A673 (cell line): ENCODE data around the gene BTG2. TPM values are rescaled to one million over a fixed set of nuclear protein-coding genes. Genes with fewer than 3 reads are reported as not detected.
A peak's percentile ranks its signal among the peaks of the same experiment; 100 is the strongest.

Source experiments
- BruUV-seq: library from RNA; stranded (reverse); fragments of 400-500 nt; replicated peaks from 2 replicates; lab custom pipeline; 2021; lab: Mats Ljungman, UMichigan
- CTCF ChIA-PET: fragments of 300-600 bp; sonication (Branson Sonifier 250); formaldehyde crosslinking; loops from one replicate; lab custom pipeline; 2022; ENCODE audit warnings: antibody characterized with exemption; lab: Charles Lee
- POLR2A ChIA-PET: fragments of 300-600 bp; sonication (Branson Sonifier 250); formaldehyde crosslinking; loops from one replicate; lab custom pipeline; 2022; ENCODE audit warnings: antibody characterized with exemption; ENCODE audit not compliant: low non-redundant PET; lab: Charles Lee
- DNase-seq: peaks from one replicate; pipeline ENCODE4 v3.0.0-alpha.2; 2015; ENCODE audit warnings: low spot score
- H3K27ac ChIP-seq: fragments of 200-600 bp; sonication (generic); 2 replicates; pipeline ENCODE4 v1.5.1; 2016; ENCODE audit warnings: mixed run types, low read depth, mild to moderate bottlenecking, mixed read lengths, antibody characterized with exemption, low read length; ENCODE audit not compliant: poor library complexity, severe bottlenecking
- H3K27me3 ChIP-seq: fragments of 200-600 bp; sonication (generic); replicated peaks from 2 replicates; pipeline ENCODE4 v1.6.1; 2017; ENCODE audit warnings: mixed run types, low read depth, mild to moderate bottlenecking, mixed read lengths, antibody characterized with exemption, low read length; ENCODE audit not compliant: insufficient read depth, poor library complexity
- H3K36me3 ChIP-seq: fragments of 200-600 bp; sonication (generic); 2 replicates; pipeline ENCODE4 v1.6.1; 2016; ENCODE audit warnings: mixed run types, mild to moderate bottlenecking, mixed read lengths, antibody characterized with exemption, low read length; ENCODE audit not compliant: insufficient read depth, poor library complexity, severe bottlenecking
- H3K4me1 ChIP-seq: fragments of 200-600 bp; sonication (generic); 2 replicates; pipeline ENCODE4 v1.6.1; 2017; ENCODE audit warnings: mixed run types, mild to moderate bottlenecking, mixed read lengths, antibody characterized with exemption, low read length; ENCODE audit not compliant: insufficient read depth, poor library complexity, severe bottlenecking
- H3K4me3 ChIP-seq: fragments of 200-600 bp; sonication (generic); 2 replicates; pipeline ENCODE4 v1.5.1; 2016; ENCODE audit warnings: low read depth, mixed run types, mild to moderate bottlenecking, mixed read lengths, low read length; ENCODE audit not compliant: poor library complexity, severe bottlenecking
- H3K9me3 ChIP-seq: fragments of 200-600 bp; sonication (generic); 2 replicates; pipeline ENCODE4 v1.6.1; 2016; ENCODE audit warnings: mixed run types, low read depth, mild to moderate bottlenecking, mixed read lengths, antibody characterized with exemption, low read length; ENCODE audit not compliant: poor library complexity, severe bottlenecking
- EZH2 ChIP-seq: fragments of 200-600 bp; sonication (generic); IDR thresholded peaks from 2 replicates; pipeline ENCODE4 v1.6.1; 2017; ENCODE audit warnings: borderline replicate concordance, low read depth, mild to moderate bottlenecking, mixed read lengths, antibody characterized with exemption, low read length; ENCODE audit not compliant: poor library complexity, severe bottlenecking
- intact Hi-C: fragments of 100-400 bp; cut with micrococcal nuclease; formaldehyde crosslinking; loops from one replicate; pipeline ENCODE4 v1.10.0; 2022; ENCODE audit not compliant: unreplicated experiment
- total RNA-seq: library from RNA; stranded (reverse); gene quantifications from 2 replicates; pipeline ENCODE4 v1.2.3, GENCODE V29; 2021
- TF ChIP-seq, protein P1 (sequence below): fragments of 300-800, 200-600 bp; sonication (generic); conservative IDR thresholded peaks from 2 replicates; pipeline ENCODE4 v1.5.1; 2017; ENCODE audit warnings: low read depth, mild to moderate bottlenecking, antibody characterized with exemption, low read length, moderate library complexity, mixed read lengths

Gene BTG2
- total RNA-seq, 1 experiment from 2014 or later, result 9.3 TPM

DNA sequence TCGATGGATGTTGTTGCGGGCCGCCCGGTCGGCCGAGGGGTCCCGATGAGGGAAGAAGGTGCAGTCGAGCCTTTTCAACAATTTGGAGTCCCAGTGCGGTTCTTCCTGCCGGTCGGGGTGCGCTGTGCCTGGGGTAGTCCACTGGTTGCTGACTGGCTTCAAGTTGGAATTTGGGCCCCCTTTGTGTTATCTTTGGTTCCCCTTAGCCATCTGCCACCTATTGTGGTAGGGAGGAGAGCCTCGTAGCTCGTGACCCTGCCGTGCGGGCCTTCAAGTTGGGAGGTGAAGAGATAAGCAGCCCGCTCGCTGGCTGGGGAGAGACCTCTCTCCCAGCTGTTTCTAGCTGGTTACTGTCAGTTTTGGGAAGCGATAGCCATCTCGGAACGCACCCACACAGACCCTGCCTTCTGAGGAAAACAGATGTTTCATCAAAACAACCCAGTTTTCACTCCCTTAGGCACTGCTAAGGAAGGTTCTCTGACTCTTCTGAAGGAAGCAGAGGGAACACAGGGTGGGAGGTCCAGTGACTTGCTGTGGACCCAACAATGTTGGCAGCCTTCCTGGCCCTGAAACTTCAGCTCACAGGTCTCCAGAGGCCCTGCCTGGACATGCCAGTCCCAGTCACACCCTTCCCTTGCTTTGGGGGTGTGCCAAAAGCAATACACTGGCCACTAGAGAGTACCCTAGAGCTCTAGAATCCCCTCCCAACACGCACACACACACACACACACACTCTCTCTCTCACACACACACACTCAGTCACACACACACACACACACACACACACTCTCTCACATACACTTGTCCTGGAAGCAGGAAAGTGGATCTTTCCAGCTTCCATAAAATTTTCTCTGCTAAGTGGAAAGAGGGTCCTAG is 1.0 kb downstream of the BTG2 start:
- Histone ChIP-seq H3K9me3 (no peaks in the 10 kb centered on the region), H3K27ac (peak overlapping the region; percentile 80), H3K4me3 (peak overlapping the region; percentile 72), H3K36me3 (no peaks in the 10 kb centered on the region), H3K27me3 (no peaks in the 10 kb centered on the region), H3K4me1 (peaks cover 18% of the 10 kb centered on the region)
- peak; percentile 54 for DNase-seq
- CTCF ChIA-PET, result interaction anchor here (1.9 kb wide), 1 partner anchor 21 kb away, joined by 5 read pairs; no protein-coding TSS in a partner anchor
- TF ChIP-seq, protein P1, sequence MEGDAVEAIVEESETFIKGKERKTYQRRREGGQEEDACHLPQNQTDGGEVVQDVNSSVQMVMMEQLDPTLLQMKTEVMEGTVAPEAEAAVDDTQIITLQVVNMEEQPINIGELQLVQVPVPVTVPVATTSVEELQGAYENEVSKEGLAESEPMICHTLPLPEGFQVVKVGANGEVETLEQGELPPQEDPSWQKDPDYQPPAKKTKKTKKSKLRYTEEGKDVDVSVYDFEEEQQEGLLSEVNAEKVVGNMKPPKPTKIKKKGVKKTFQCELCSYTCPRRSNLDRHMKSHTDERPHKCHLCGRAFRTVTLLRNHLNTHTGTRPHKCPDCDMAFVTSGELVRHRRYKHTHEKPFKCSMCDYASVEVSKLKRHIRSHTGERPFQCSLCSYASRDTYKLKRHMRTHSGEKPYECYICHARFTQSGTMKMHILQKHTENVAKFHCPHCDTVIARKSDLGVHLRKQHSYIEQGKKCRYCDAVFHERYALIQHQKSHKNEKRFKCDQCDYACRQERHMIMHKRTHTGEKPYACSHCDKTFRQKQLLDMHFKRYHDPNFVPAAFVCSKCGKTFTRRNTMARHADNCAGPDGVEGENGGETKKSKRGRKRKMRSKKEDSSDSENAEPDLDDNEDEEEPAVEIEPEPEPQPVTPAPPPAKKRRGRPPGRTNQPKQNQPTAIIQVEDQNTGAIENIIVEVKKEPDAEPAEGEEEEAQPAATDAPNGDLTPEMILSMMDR, result peak; percentile 25; the same call in 1 of the 2 replicates
- no peak for TF ChIP-seq EZH2
- POLR2A ChIA-PET, result no interaction called here
- BruUV-seq, result TSS peak; percentile 31
- intact Hi-C loops, result no loop called here

DNA sequence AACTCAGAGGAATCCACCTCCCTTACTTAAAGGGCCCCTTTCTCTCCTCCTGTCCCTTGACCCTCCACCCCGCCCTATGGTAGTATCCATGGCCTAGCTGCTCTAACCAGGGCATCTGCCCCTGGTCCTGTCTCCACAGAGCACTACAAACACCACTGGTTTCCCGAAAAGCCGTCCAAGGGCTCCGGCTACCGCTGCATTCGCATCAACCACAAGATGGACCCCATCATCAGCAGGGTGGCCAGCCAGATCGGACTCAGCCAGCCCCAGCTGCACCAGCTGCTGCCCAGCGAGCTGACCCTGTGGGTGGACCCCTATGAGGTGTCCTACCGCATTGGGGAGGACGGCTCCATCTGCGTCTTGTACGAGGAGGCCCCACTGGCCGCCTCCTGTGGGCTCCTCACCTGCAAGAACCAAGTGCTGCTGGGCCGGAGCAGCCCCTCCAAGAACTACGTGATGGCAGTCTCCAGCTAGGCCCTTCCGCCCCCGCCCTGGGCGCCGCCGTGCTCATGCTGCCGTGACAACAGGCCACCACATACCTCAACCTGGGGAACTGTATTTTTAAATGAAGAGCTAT is 1.7 kb downstream of the BTG2 start:
- Histone ChIP-seq H3K27me3 (no peaks in the 10 kb centered on the region), H3K27ac (peak overlapping the region; percentile 80), H3K36me3 (no peaks in the 10 kb centered on the region), H3K9me3 (no peaks in the 10 kb centered on the region), H3K4me3 (peak overlapping the region; percentile 72), H3K4me1 (peaks cover 18% of the 10 kb centered on the region)
- no TSS peak for BruUV-seq
- ChIA-PET POLR2A (interaction anchor here (1.2 kb wide), 1 partner anchor 15 kb away, joined by 4 read pairs; no protein-coding TSS in a partner anchor), CTCF (no interaction called here)
- TF ChIP-seq EZH2, result no peak
- TF ChIP-seq, protein P1, result 0 out of 2 replicates have a peak, but pooled peaks have one; percentile 5
- intact Hi-C loops, result no loop called here
- DNase-seq, result no peak

DNA sequence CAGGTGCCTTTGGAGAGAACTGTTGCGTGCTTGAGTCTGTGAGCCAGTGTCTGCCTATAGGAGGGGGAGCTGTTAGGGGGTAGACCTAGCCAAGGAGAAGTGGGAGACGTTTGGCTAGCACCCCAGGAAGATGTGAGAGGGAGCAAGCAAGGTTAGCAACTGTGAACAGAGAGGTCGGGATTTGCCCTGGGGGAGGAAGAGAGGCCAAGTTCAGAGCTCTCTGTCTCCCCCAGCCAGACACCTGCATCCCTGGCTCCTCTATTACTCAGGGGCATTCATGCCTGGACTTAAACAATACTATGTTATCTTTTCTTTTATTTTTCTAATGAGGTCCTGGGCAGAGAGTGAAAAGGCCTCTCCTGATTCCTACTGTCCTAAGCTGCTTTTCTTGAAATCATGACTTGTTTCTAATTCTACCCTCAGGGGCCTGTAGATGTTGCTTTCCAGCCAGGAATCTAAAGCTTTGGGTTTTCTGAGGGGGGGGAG is 2.4 kb downstream of the BTG2 start:
- peaks cover 18% of the 10 kb centered on the region for H3K4me1 ChIP-seq
- peak overlapping the region; percentile 9 for H3K4me3 ChIP-seq
- H3K9me3 ChIP-seq, result no peaks in the 10 kb centered on the region
- H3K36me3 ChIP-seq, result no peaks in the 10 kb centered on the region
- no peak overlapping the region for H3K27ac ChIP-seq
- ChIA-PET CTCF (no interaction called here), POLR2A (interaction anchor here (1.2 kb wide), 1 partner anchor 14 kb away, joined by 4 read pairs; no protein-coding TSS in a partner anchor)
- no peak for DNase-seq
- intact Hi-C loops, result no loop called here
- no peaks in the 10 kb centered on the region for H3K27me3 ChIP-seq
- BruUV-seq, result no TSS peak
- TF ChIP-seq EZH2, result no peak
- TF ChIP-seq, protein P1, result no peak
